Hepatocyte (in vitro differentiated cells): ENCODE results near the gene COPS6.

Source experiments
- EZH2 ChIP-seq: fragments of 200-600 bp; sonication (generic); IDR thresholded peaks from 2 replicates; pipeline ENCODE4 v1.6.1; 2016; ENCODE audit warnings: antibody characterized with exemption, mild to moderate bottlenecking, borderline replicate concordance
- EZH2phosphoT487 ChIP-seq: fragments of 200-600 bp; sonication (generic); IDR thresholded peaks from one replicate; pipeline ENCODE4 v1.6.1; 2018; ENCODE audit warnings: antibody characterized with exemption, mild to moderate bottlenecking, low read depth, moderate library complexity; ENCODE audit not compliant: unreplicated experiment, severe bottlenecking
- TF ChIP-seq, protein P1 (sequence below): fragments of 200-600 bp; sonication (generic); IDR thresholded peaks from 2 replicates; pipeline ENCODE4 v1.5.1; 2016; ENCODE audit warnings: antibody characterized with exemption, mild to moderate bottlenecking; ENCODE audit not compliant: poor library complexity

DNA sequence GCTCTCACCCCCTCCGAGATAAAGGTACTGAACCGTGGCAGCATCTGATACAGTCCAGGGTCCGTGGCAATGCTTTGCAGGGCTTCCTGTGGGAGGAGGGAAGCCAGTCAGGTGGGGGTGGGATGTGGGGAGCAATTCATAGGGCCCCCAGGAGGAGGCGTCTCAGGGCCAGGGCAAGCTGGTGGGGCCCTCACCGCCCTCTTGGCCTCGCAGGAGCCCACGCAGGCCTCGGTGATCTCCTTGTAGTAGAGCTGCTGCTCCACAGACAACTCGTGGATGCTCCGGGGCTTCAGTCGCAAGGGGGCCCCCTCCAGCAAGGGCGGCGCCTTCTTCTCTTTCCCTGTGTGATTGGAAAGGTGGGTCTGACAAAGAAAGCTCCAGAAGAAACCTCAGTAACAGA lies 23.1 kb downstream of the COPS6 start:
- TF ChIP-seq, protein P1, sequence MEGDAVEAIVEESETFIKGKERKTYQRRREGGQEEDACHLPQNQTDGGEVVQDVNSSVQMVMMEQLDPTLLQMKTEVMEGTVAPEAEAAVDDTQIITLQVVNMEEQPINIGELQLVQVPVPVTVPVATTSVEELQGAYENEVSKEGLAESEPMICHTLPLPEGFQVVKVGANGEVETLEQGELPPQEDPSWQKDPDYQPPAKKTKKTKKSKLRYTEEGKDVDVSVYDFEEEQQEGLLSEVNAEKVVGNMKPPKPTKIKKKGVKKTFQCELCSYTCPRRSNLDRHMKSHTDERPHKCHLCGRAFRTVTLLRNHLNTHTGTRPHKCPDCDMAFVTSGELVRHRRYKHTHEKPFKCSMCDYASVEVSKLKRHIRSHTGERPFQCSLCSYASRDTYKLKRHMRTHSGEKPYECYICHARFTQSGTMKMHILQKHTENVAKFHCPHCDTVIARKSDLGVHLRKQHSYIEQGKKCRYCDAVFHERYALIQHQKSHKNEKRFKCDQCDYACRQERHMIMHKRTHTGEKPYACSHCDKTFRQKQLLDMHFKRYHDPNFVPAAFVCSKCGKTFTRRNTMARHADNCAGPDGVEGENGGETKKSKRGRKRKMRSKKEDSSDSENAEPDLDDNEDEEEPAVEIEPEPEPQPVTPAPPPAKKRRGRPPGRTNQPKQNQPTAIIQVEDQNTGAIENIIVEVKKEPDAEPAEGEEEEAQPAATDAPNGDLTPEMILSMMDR, result no peak
- TF ChIP-seq EZH2phosphoT487 (no peak), EZH2 (no peak)
